ENCODE results near the gene PTGR3. TPM values are rescaled to one million over a fixed set of nuclear protein-coding genes. Genes with fewer than 3 reads are reported as not detected.

Gene PTGR3
- total RNA-seq, 1 donor from 2014 or later = 26.3 TPM

DNA sequence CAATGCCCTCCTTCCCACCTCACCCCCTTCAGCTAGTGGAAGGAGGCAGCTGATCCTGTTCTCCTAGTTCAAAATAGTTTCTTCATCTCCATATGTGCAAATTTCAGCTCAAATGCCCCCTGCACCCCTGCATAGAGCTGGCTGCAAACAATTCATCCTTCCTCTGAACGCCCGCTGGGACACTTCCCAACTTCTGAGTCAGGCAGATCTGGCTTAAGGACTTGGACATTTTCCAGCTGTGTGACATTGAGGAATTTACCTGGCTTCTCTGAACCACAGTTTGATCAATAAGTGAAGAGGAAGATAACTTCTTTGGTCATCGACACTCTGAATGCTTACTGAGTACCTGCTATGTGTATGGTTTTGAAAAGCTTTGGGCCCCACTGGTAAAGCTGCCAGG is 23.5 kb downstream of the PTGR3 start:
- Mint-ChIP-seq H3K36me3 (ENCODE audit: low read depth, unreplicated experiment) (peaks cover 9% of the 10 kb centered on the region), H3K27ac (ENCODE audit: unreplicated experiment) (no peak overlapping the region)
- TF ChIP-seq, protein P1, sequence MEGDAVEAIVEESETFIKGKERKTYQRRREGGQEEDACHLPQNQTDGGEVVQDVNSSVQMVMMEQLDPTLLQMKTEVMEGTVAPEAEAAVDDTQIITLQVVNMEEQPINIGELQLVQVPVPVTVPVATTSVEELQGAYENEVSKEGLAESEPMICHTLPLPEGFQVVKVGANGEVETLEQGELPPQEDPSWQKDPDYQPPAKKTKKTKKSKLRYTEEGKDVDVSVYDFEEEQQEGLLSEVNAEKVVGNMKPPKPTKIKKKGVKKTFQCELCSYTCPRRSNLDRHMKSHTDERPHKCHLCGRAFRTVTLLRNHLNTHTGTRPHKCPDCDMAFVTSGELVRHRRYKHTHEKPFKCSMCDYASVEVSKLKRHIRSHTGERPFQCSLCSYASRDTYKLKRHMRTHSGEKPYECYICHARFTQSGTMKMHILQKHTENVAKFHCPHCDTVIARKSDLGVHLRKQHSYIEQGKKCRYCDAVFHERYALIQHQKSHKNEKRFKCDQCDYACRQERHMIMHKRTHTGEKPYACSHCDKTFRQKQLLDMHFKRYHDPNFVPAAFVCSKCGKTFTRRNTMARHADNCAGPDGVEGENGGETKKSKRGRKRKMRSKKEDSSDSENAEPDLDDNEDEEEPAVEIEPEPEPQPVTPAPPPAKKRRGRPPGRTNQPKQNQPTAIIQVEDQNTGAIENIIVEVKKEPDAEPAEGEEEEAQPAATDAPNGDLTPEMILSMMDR (IDR thresholded peaks at IDR 0.05; ENCODE audit: unreplicated experiment) = no peak

DNA sequence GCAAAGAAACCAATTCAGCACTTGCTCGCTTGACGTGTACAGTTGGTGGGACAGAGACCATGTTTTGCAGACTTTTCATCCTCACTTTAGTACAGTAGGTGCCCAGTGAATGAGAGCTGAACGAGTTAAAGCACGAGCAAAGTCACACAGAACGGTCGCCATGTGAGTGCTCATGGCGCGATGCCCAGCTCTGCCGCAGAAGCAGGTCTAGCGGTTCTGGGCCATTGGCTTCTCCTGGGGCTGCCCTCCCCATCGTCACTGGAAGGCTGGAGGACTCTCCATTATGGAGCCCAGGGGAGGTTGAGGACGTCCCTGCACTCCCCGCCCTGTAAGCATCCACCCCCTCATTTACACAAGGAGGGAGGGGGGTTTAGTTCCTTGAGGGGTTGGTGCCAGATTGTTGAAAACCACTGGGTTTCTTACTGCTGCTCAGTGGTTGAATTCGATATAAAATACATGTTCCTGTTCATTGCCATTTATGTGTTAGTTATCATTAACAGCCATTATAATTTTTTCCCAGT is 24.9 kb downstream of the PTGR3 start:
- H3K9me3 Mint-ChIP-seq (ENCODE audit: unreplicated experiment) = no peaks in the 10 kb centered on the region

More for the DNA sequence above, 23.5 kb downstream of the PTGR3 start:
- Mint-ChIP-seq H3K27me3 (ENCODE audit: unreplicated experiment) (peaks cover 3% of the 10 kb centered on the region), H3K4me3 (ENCODE audit: unreplicated experiment) (no peak overlapping the region), H3K9me3 (ENCODE audit: unreplicated experiment) (no peaks in the 10 kb centered on the region), H3K4me1 (ENCODE audit: unreplicated experiment) (peaks cover 13% of the 10 kb centered on the region)
- no peak for DNase-seq (ENCODE audit: low spot score)

DNA sequence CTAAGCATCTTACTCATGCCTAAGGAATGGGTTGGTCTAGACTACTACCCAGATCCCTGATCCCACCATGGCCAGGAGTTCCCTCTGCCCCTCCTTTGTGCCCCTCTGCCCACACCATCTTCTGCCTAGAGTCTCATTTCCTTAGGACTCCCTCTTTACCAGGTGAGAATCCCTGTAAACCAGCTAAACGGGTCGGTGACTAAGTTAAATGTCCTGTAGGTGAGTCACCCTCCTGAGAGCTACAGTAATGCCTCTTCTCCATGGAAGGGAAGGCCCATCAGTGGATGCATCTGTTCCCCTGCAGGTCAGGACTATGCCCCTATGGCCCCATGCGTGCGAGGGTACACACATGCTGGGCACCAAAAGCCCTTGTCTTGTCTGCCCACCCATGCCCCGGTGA is 25.4 kb downstream of the PTGR3 start:
- Mint-ChIP-seq H3K27me3 (ENCODE audit: unreplicated experiment) (peaks cover 4% of the 10 kb centered on the region), H3K9me3 (ENCODE audit: unreplicated experiment) (no peaks in the 10 kb centered on the region), H3K4me1 (ENCODE audit: unreplicated experiment) (peaks cover 13% of the 10 kb centered on the region), H3K4me3 (ENCODE audit: unreplicated experiment) (no peak overlapping the region), H3K36me3 (ENCODE audit: low read depth, unreplicated experiment) (peaks cover 9% of the 10 kb centered on the region), H3K27ac (ENCODE audit: unreplicated experiment) (no peak overlapping the region)
- DNase-seq (ENCODE audit: low spot score) = no peak
- TF ChIP-seq, protein P1 (IDR thresholded peaks at IDR 0.05; ENCODE audit: unreplicated experiment) = no peak

More for the DNA sequence above, 24.9 kb downstream of the PTGR3 start:
- Mint-ChIP-seq H3K27ac (ENCODE audit: unreplicated experiment) (no peak overlapping the region), H3K27me3 (ENCODE audit: unreplicated experiment) (peaks cover 2% of the 10 kb centered on the region), H3K4me3 (ENCODE audit: unreplicated experiment) (no peak overlapping the region), H3K4me1 (ENCODE audit: unreplicated experiment) (peaks cover 13% of the 10 kb centered on the region), H3K36me3 (ENCODE audit: low read depth, unreplicated experiment) (peaks cover 9% of the 10 kb centered on the region)
- TF ChIP-seq, protein P1 (IDR thresholded peaks at IDR 0.05; ENCODE audit: unreplicated experiment) = no peak
- no peak for DNase-seq (ENCODE audit: low spot score)

DNA sequence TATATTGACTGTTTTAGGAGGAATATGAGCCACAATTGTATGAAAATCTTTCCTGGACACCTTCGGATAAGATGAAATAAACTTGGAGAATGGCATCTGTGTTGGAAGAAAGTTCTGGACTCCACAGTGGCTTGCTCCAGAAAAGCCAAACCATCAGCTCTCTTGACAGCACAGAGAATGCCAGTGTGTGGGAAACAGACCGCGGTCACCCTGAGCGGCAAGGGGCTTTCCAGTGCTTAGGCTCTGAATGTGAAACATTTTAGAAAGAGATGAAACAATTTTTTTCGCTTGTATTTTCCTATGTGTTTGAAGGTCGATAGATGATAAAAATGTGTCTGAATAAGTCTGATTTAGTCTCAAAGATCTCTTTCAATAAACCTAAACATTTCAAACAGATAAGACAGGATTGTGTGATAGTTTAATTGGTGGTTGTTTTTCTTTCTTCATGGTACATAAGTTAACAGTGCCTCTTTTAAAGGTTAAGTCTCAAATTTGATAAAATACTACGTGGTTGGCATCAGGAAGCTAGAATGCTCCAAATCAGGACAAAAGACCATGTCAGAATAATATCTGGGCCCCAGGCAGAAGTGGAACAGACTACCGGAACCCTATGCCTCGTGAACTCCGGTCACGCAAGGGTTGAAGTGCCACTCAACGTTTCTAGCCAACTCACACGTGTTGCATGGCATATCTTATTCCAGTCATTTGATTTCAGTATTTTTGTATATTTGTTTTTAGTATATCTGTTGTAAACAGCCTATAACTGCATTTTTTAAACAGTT is 28.9 kb downstream of the PTGR3 start:
- H3K4me1 Mint-ChIP-seq (ENCODE audit: unreplicated experiment) = peaks cover 3% of the 10 kb centered on the region
- no peak for DNase-seq (ENCODE audit: low spot score)

More for the DNA sequence above, 28.9 kb downstream of the PTGR3 start:
- Mint-ChIP-seq H3K36me3 (ENCODE audit: low read depth, unreplicated experiment) (no peaks in the 10 kb centered on the region), H3K27ac (ENCODE audit: unreplicated experiment) (no peak overlapping the region), H3K4me3 (ENCODE audit: unreplicated experiment) (no peak overlapping the region), H3K27me3 (ENCODE audit: unreplicated experiment) (peaks cover 1% of the 10 kb centered on the region), H3K9me3 (ENCODE audit: unreplicated experiment) (no peaks in the 10 kb centered on the region)
- TF ChIP-seq, protein P1 (IDR thresholded peaks at IDR 0.05; ENCODE audit: unreplicated experiment) = no peak
